HG02840 (cell line): ENCODE data around the gene SLC16A5.
"Not testable (repeated sequence)": the region's sequence is repeated elsewhere in the genome, so short reads cannot be mapped to it uniquely, and the experiment has no call there.

Experiments
- ATAC-seq: cut with Tn5 transposase; IDR thresholded peaks from one replicate; pipeline ENCODE4 v1.9.1; 2021; ENCODE audit warnings: mild to moderate bottlenecking, moderate library complexity, moderate number of reproducible peaks; ENCODE audit not compliant: unreplicated experiment, low FRiP score

The SLC16A5 gene

GRCh38 chr17:75087558-75088453 lies at the start of gene SLC16A5:
Gene SLC16A5, plus strand, starts transcription at chr17:75087954. Its CDS starts 5,683 bp downstream, at chr17:75093637.
- peak; percentile 58 for ATAC-seq

DNA sequence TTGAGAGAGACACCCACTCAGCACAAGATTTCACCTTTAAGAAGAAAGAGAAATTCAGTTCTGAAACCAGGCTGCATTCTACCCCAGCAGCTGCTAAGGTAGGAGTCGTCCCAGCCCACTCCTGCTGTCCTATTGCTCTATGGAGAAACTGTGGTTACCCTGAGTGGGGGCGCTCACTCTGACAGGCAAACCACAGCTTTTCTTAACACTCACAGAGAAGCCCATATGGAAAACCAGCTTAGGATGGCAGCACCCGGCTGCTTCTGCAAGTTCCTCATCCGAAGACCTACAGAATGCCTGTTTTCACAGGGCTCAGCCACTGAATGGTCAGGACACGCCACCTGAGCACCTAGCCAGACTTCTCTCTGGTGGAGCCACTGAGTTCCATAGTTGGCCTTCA lies 48.5 kb upstream of the SLC16A5 start:
- ATAC-seq = no peak

- ATAC-seq = no peak
Measured at GRCh38 chr17:75041656-75042280, 46.0 kb upstream of the SLC16A5 start.

DNA sequence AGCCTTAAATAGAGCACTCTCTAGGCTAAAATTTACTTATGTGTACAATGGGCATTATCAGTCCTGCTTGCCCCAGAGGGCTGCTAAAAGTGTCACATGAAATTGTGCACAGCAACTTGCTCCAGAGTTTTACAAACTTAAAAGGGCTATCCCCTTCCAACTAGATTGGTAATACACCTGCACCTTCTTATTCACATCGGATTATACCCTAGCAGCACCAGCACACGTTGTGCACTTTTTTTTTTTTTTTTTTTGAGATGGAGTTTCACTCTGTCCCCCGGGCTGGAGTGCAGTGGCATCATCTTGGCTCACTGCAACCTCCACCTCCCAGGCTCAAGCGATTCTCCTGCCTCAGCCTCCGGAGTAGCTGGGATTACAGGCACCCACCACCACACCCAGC lies 44.0 kb upstream of the SLC16A5 start:
- not testable (repeated sequence) for ATAC-seq

DNA sequence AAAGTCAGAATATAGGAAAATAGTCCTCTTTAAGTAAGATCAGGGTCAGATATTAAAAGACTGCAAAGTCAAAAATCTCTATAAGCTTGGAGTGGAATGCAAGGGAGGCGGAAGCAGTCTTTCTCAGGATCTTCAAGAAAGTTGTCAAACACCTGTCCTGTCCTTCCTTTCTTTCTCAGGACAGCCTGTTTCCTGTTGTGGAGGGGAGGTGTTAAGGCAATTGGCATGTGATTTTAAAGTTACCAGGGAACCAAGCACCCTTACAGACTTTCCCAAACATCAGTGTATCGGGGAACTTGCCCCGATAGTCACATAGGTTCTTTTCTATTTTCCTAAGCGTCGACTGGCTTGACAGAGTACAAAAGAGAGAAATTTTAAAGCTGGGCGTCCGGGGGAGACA lies 43.0 kb upstream of the SLC16A5 start:
- no peak for ATAC-seq

- ATAC-seq = not testable (repeated sequence)
Measured at GRCh38 chr17:75045946-75046406, 41.8 kb upstream of the SLC16A5 start.

- peak; percentile 94 for ATAC-seq
Measured at GRCh38 chr17:75046407-75047289, 41.1 kb upstream of the SLC16A5 start, which contains the start of the genes ATP5PD and KCTD2. Gene ATP5PD, minus strand, starts transcription at chr17:75046969. Its CDS starts 4,319 bp downstream, at chr17:75042650. Gene KCTD2, plus strand, starts transcription at chr17:75047225. Its CDS starts 26 bp downstream, at chr17:75047251.

DNA sequence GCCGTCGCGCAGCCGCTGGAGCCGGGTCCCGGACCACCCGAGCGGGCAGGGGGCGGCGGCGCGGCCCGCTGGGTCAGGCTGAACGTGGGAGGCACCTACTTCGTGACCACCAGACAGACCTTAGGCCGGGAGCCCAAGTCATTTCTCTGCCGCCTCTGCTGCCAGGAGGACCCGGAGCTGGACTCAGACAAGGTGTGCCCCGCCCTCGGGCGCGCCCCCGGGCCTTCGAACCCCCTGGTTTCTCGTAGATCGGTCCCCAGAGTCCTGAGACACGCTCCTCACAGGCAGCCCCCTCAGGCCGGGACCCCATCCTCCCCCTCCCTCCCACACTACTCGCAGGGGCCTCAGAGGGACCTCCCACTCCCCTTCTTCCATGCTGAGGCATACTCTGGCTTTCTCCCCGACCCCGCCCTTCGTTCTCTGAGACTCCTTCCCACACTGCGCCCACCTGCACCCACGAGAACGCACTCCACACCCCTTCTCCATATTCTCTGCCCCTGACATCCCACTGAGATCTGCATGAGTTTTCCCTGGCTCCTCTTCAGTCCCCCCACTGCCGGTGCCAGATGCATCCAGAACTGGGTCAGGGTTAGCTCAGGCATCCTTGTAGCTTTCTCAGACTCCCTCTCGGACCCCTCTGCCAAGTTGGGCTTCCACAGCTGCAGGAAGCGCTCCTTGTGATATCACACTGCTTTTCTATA lies 40.2 kb upstream of the SLC16A5 start:
- ATAC-seq = peak; percentile 9

GRCh38 chr17:75048249-75048878 lies 39.4 kb upstream of the SLC16A5 start:
- ATAC-seq = no peak

DNA sequence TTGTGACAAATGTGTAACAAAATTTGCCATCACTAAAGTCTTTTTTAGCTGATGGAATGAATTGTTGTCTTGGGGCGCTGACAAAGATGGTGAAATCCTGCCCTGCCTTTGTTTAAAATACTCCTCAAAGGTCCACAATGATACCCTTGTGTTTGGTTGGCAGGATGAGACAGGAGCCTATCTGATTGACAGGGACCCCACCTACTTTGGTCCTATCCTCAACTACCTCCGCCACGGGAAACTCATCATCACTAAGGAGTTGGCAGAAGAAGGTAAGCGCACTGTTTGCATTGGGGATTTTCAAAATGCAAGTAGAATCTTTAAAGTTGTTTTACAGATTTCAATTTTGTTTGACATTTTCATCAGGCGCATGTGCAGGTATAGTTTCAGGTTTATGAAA lies 38.7 kb upstream of the SLC16A5 start:
- ATAC-seq = no peak

GRCh38 chr17:75049706-75050105 lies 38.0 kb upstream of the SLC16A5 start:
- no peak for ATAC-seq

- no peak for ATAC-seq
Measured at GRCh38 chr17:75051941-75052340, 35.8 kb upstream of the SLC16A5 start.

GRCh38 chr17:75059369-75060345 lies 28.1 kb upstream of the SLC16A5 start:
- no peak for ATAC-seq

DNA sequence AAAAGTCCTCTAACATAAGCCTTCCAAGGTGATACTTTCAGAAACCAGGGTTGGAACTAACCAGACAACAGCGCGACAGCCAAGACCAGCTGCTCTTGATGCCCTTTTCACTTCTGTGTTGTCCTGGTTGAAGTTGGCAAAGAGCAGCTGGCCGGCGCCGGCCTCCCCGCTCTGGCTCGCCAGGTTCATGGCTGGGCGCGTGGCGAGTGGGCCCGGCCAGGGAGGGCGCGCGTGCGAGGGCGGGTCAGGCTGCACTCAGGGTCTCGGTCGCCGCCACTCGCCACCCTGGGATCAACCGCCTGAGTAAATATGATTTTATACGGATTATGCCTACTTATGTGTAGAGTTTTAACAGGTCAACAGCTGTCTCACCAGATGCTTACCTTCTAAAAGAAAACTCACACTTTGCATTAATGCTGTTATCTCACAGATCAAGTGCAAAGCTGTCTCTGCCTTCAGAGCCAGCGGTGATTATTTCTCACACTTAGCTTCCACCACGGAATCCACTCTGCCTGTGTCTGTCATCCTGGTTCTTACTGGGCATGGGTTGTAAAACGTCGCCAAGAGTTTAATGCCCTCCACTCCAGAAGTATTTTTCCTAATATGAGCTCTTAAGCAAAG lies 27.2 kb upstream of the SLC16A5 start:
- no peak for ATAC-seq

DNA sequence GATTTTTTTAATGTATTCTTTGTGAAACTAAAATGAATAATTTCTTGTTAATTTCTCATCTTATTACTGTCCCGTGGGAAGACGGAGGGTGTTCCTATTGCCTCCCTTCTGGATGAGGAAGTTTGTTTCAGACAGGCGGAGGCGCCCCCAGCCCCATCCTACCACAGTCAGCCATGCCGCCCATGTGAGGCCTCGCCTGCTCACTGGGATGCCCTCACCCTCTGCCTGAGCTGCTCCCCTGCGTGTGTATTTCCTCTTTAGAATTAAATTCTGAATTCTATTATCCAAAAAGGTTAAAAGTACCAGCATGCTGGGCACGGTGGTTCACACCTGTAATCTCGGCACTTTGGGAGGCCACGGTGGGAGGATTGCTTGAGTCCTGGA lies 26.7 kb upstream of the SLC16A5 start:
- no peak for ATAC-seq

DNA sequence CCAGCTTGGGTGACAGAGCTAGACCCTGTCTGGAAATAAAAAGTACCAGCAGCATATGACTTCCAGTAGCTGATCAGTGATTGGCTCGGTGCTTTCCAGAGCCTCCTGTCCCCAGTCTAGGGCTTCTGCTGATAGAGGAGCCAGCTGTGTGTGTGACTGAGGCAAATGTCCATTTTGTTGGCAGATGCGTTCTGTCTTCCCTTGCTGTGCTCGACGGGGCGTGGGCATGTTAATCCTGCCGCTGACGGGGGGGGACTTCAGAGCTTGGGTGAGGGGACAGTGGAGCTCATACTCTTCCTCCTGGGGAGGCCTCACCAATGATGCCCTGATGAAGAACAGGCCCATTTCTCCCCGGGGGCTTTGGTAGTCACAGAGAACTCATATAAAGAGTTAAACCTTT lies 26.1 kb upstream of the SLC16A5 start:
- ATAC-seq = no peak

DNA sequence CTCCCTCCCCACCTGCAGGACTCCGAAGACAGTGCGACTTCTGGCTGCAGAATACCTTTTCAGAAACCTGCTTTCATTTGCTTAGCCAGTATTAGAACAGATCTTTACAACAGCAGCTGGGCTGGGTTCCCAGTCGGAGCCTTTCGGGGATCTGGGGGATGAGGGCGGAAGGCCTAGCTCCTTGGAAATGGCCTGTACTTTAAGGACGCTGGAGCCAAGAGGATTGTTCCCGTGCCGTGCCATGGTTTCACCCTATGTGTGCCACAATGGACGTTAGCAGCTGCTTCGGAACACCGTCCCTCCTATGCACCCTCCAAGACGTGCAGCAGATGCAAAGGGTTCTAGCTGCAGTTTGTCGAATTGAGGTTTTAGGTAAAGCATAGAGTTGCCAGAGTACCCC lies 24.6 kb upstream of the SLC16A5 start:
- ATAC-seq = no peak

DNA sequence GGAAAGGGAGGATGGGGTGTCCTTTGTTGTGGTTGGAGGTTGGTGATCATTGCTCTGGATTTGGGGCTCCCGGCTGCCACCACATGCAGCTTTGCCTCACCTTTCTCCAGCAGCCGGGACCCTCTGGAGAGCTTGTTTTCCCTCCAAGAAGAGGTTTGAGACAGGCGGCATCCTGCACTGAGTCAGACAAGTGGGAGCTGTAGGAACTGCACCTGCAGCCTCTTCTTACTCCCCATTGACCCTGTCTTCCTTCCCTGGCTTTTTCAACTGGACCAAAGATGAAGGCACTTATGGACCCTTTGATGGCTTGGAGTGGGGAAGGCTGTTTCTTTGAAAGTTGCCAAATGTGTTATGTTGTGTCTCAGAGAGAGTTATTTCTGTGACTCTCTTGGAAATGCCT lies 24.1 kb upstream of the SLC16A5 start:
- no peak for ATAC-seq
